ENCODE results near the gene PCDHGC3. TPM values are rescaled to one million over a fixed set of nuclear protein-coding genes. Genes with fewer than 3 reads are reported as not detected.
A peak's percentile ranks its signal among the peaks of the same experiment; 100 is the strongest.

PCDHGC3 gene
- 1 to 10 TPM in 1 of 3 donors, under 1 TPM in 2; 0.68 to 1.5 (median 0.75) TPM for total RNA-seq
- 1.4 TPM for total RNA-seq (2013)

- Histone ChIP-seq H3K9me3 (ENCODE audit: control insufficient read depth, insufficient read depth, low read length) (no peaks in the 10 kb centered on the region), H3K4me1 (ENCODE audit: control insufficient read depth, insufficient read depth, low read length) (peaks cover 17% of the 10 kb centered on the region), H3K27me3 (ENCODE audit: control insufficient read depth, insufficient read depth, low read length) (peaks cover 28% of the 10 kb centered on the region), H3K36me3 (ENCODE audit: control insufficient read depth, insufficient read depth, low read length) (no peaks in the 10 kb centered on the region), H3K27ac (ENCODE audit: low read length) (no peak within 1 kb of the TSS), H3K4me3 (ENCODE audit: low read length) (peak within 1 kb of the TSS; percentile 31)
- Mint-ChIP-seq H3K9me3 (no peaks in the 10 kb centered on the region), H3K4me3 (peak within 1 kb of the TSS; percentile 89), H3K36me3 (no peaks in the 10 kb centered on the region), H3K27ac (no peak within 1 kb of the TSS), H3K27me3 (ENCODE audit: low read depth in 2 of 2) (peaks cover 48 to 57% of the 10 kb centered on the region in 2 donors), H3K4me1 (peaks cover 19 to 22% of the 10 kb centered on the region in 2 donors)
- intact Hi-C loops (cut with micrococcal nuclease) = no loop called here
- TF ChIP-seq CTCF (IDR thresholded peaks at IDR 0.05) = no peak
- ATAC-seq = peak in 2 of 3 donors; percentile 54 to 85
- peak in 1 of 2 donors; percentile 36 for DNase-seq
- 1% methylated on average over 28 of the region's 28 CpGs for WGBS (ENCODE audit: insufficient coverage)
Observed at GRCh38 chr5:141475625-141476131, at the start of gene PCDHGC3. Gene PCDHGC3 (plus strand): TSS chr5:141475966. CDS start chr5:141476117, 151 bp downstream.

- H3K27ac ChIP-seq (ENCODE audit: low read length) = no peak overlapping the region
- Mint-ChIP-seq H3K27me3 (ENCODE audit: low read depth in 2 of 2) (peaks cover 35 to 43% of the 10 kb centered on the region in 2 donors), H3K4me3 (no peak overlapping the region), H3K27ac (no peak overlapping the region), H3K9me3 (peaks cover 0 to 11% of the 10 kb centered on the region in 2 donors), H3K36me3 (peaks cover 9% of the 10 kb centered on the region), H3K4me1 (peaks cover 8 to 16% of the 10 kb centered on the region in 2 donors)
- 61% methylated on average over 53 of the region's 53 CpGs for WGBS (ENCODE audit: insufficient coverage)
- intact Hi-C loops (cut with micrococcal nuclease) = no loop called here
- DNase-seq (no peak), ATAC-seq (no peak)
- no peaks in the 10 kb centered on the region for H3K36me3 ChIP-seq (ENCODE audit: control insufficient read depth, insufficient read depth, low read length)
- H3K9me3 ChIP-seq (ENCODE audit: control insufficient read depth, insufficient read depth, low read length) = peaks cover 28% of the 10 kb centered on the region
- TF ChIP-seq CTCF (IDR thresholded peaks at IDR 0.05) = no peak
- H3K4me3 ChIP-seq (ENCODE audit: low read length) = no peak overlapping the region
- peaks cover 15% of the 10 kb centered on the region for H3K4me1 ChIP-seq (ENCODE audit: control insufficient read depth, insufficient read depth, low read length)
- peaks cover 64% of the 10 kb centered on the region for H3K27me3 ChIP-seq (ENCODE audit: control insufficient read depth, insufficient read depth, low read length)
Observed at GRCh38 chr5:141427783-141428426, 47.9 kb upstream of the PCDHGC3 start.

GRCh38 chr5:141430332-141431113, 45.2 kb upstream of the PCDHGC3 start, which contains the start of gene PCDHGA12:
Gene PCDHGA12 (plus strand): TSS chr5:141430507. CDS start chr5:141430760, 253 bp downstream.
- Histone ChIP-seq H3K9me3 (ENCODE audit: control insufficient read depth, insufficient read depth, low read length) (peaks cover 24% of the 10 kb centered on the region), H3K4me1 (ENCODE audit: control insufficient read depth, insufficient read depth, low read length) (peaks cover 15% of the 10 kb centered on the region), H3K36me3 (ENCODE audit: control insufficient read depth, insufficient read depth, low read length) (no peaks in the 10 kb centered on the region), H3K27ac (ENCODE audit: low read length) (no peak within 1 kb of the TSS), H3K27me3 (ENCODE audit: control insufficient read depth, insufficient read depth, low read length) (peaks cover 66% of the 10 kb centered on the region), H3K4me3 (ENCODE audit: low read length) (peak within 1 kb of the TSS; percentile 7)
- H3K4me3 Mint-ChIP-seq = peak within 1 kb of the TSS; percentile 68
- peak; percentile 8 for TF ChIP-seq CTCF (IDR thresholded peaks at IDR 0.05)
- WGBS (ENCODE audit: insufficient coverage) = 19% methylated on average over 33 of the region's 33 CpGs
- intact Hi-C loops (cut with micrococcal nuclease) = no loop called here
- peaks cover 8 to 16% of the 10 kb centered on the region in 2 donors for H3K4me1 Mint-ChIP-seq
- ATAC-seq = peak; percentile 54 to 64 (median 60)
- peaks cover 3 to 14% of the 10 kb centered on the region in 2 donors for H3K9me3 Mint-ChIP-seq
- no peak for DNase-seq
- peaks cover 34 to 43% of the 10 kb centered on the region in 2 donors for H3K27me3 Mint-ChIP-seq (ENCODE audit: low read depth in 2 of 2)
- peaks cover 9% of the 10 kb centered on the region for H3K36me3 Mint-ChIP-seq
- H3K27ac Mint-ChIP-seq = peak within 1 kb of the TSS in 1 of 2 donors; percentile 54
